ENCODE results near the gene CD320. TPM values are rescaled to one million over a fixed set of nuclear protein-coding genes. Genes with fewer than 3 reads are reported as not detected.

CD320 gene
- total and polyA plus RNA-seq, 2 of the 8 experiments (the other 6 are each of a cell fraction or from before 2014, with no cell fraction given), result 80.4 to 157 TPM

DNA sequence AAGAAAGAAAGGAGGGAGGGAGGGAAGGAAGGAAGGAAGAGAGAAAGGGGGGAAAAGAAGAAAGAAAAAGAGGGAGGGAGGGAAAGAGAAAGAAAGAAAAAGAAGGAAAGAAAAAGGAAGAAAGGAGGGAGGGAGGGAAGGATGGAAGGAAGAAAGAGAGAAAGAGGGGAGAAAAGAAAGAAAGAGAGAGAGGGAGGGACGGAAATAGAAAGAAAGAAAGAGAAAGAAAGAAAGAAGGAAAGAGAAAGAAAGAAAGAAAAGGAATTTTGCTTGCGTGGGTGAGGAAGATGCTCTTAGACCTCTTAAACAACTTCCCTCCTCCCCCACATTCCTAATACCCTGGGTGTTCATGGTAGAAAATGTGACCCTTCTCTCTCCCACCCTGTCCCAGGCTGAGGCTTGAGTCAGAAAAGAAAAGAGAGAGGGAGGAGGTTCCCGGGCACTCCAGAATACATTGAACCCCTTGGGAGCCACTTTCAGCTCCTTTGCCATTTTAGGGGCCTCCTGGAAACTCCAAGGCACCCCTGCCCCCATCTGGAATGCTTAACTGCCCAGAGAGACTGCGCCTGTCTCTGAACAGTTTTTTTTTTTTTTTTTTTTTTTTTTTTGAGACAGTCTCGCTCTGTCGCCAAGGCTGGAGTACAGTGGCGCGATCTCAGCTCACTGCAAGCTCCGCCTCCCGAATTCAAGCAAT, 44.1 kb upstream of the CD320 start:
- TF ChIP-seq TAF1 (IDR thresholded peaks at IDR 0.05; ENCODE audit: low read depth, low read length) (no peak), RBBP5 (IDR thresholded peaks at IDR 0.05; ENCODE audit: borderline replicate concordance, low read depth, low read length) (0 out of 2 replicates have a peak, but pooled peaks have one; percentile 48), ZNF274 (IDR thresholded peaks at IDR 0.05; ENCODE audit: borderline replicate concordance, extremely low read depth, low read length) (no peak), CHD2 (IDR thresholded peaks at IDR 0.05; ENCODE audit: low read length) (no peak), POU5F1 (IDR thresholded peaks at IDR 0.05; ENCODE audit: low read depth, low read length) (no peak), TBP (IDR thresholded peaks at IDR 0.05; ENCODE audit: low read depth, low read length) (no peak)
- Histone ChIP-seq H3K27ac (ENCODE audit: low read depth, low read length) (no peak overlapping the region), H3K9me3 (ENCODE audit: insufficient read depth in 2 of 2, low read depth in 1 of 2, low read length in 1 of 2) (no peaks in the 10 kb centered on the region), H3K9ac (replicated peaks in 1 of 4; ENCODE audit: extremely low read depth in 1 of 4, low read depth in 3 of 4, low read length in 3 of 4) (no peak overlapping the region), H3K14ac (ENCODE audit: insufficient read length) (no peak overlapping the region), H2BK12ac (ENCODE audit: low read depth, low read length) (no peak overlapping the region), H3K18ac (ENCODE audit: extremely low read depth, low read length) (peak overlapping the region; percentile 81), H2BK20ac (ENCODE audit: low read length) (0 out of 2 replicates have a peak overlapping the region, but pooled peaks have one; percentile 61), H4K8ac (ENCODE audit: extremely low read depth, insufficient read depth, low read length) (no peak overlapping the region), H3K4me2 (ENCODE audit: insufficient read depth in 1 of 2, low read depth in 2 of 2, low read length in 2 of 2) (peak overlapping the region; percentile 56 to 64), H4K20me1 (replicated peaks in 1 of 2; ENCODE audit: control insufficient read depth in 1 of 2, insufficient read depth in 2 of 2, low read length in 2 of 2) (no peaks in the 10 kb centered on the region), H3K36me3 (ENCODE audit: control insufficient read depth in 2 of 4, insufficient read depth in 4 of 4, low read length in 3 of 4) (no peaks in the 10 kb centered on the region), H3K4me3 (ENCODE audit: extremely low read depth in 1 of 4, insufficient read depth in 2 of 4, low read depth in 3 of 4, low read length in 4 of 4) (peak overlapping the region in 3 of 4 experiments; percentile 23 to 41 (median 32); a peak in 6 of 8 replicates), H3K79me2 (ENCODE audit: control insufficient read depth in 1 of 2, insufficient read depth in 2 of 2, low read length in 2 of 2) (no peaks in the 10 kb centered on the region), H2AK5ac (ENCODE audit: low read depth, low read length) (no peak overlapping the region), H2BK15ac (ENCODE audit: low read length) (no peak overlapping the region), H2BK120ac (replicated peaks; ENCODE audit: low read depth, low read length) (no peak overlapping the region), H3K4me1 (replicated peaks in 1 of 4; ENCODE audit: control insufficient read depth in 3 of 4, insufficient read depth in 4 of 4, low read length in 3 of 4) (peaks cover 0 to 4% (median 3%) of the 10 kb centered on the region in 4 experiments; a peak in 4 of 7 replicates), H3K27me3 (replicated peaks in 1 of 4; ENCODE audit: control insufficient read depth in 3 of 4, extremely low read depth in 1 of 4, insufficient read depth in 3 of 4, low read length in 3 of 4) (no peaks in the 10 kb centered on the region), H4K91ac (replicated peaks; ENCODE audit: insufficient read length, low read length) (no peak overlapping the region), H2AFZ (ENCODE audit: low read length) (no peak overlapping the region), H3K23ac (ENCODE audit: insufficient read length) (no peak overlapping the region), H3K79me1 (ENCODE audit: low read depth, low read length) (no peaks in the 10 kb centered on the region), H2BK5ac (ENCODE audit: low read depth, low read length) (peak overlapping the region; percentile 60; the same call in 1 of the 2 replicates), H4K5ac (ENCODE audit: insufficient read length, low read depth, low read length) (no peak overlapping the region), H3K23me2 (ENCODE audit: low read depth, low read length) (no peaks in the 10 kb centered on the region), H3K4ac (replicated peaks; ENCODE audit: insufficient read length, low read depth, low read length) (no peak overlapping the region), H3K56ac (replicated peaks; ENCODE audit: insufficient read length, low read depth, low read length) (no peak overlapping the region)
- CTCF ChIA-PET (ENCODE audit: partially characterized antibody), result interaction anchor here (0.6 to 6.6 kb wide), 29 partner anchors 11 to 1949 kb away, joined by 3 to 68 read pairs (median 8); partner anchors contain the start of genes ANGPTL4, KANK3 and MARCHF2
- DNase-seq (ENCODE audit: low read depth in 1 of 2, low spot score in 2 of 2) (no peak), FAIRE-seq (no peak)
- 38% methylated on average over 9 of the region's 10 CpGs; no CpG with 5 or more reads in 1 of the 2 experiments for WGBS, 2 experiments (ENCODE audit: extremely low coverage in 1 of 2, insufficient coverage in 1 of 2, insufficient read length in 1 of 2, insufficient replicate concordance in 2 of 2, low coverage in 1 of 2, low lambda C conversion rate in 2 of 2, missing lambda C conversion rate in 1 of 2)
- POLR2A ChIA-PET (ENCODE audit: partially characterized antibody), result interaction anchor here (0.8 to 2.1 kb wide), 7 partner anchors 10 to 110 kb away, joined by 3 to 11 read pairs (median 4); partner anchors contain the start of gene RAB11B

Measured in H1 (cell line).